Stimulated activated CD4-positive, alpha-beta T cell treated with anti-CD3 and anti-CD28 coated beads, Interleukin-1b, Interleukin-23, amount 100 ng/mL, for 24 hours (primary cell): ENCODE results near the gene TMEM54.

Experiments used
- DNase-seq, 4 experiments: peaks; one replicate each; pipeline ENCODE4 v3.0.0-alpha.2; 2020; ENCODE audit warnings: low read depth in 4 of 4, low spot score in 1 of 4

The TMEM54 gene

DNA sequence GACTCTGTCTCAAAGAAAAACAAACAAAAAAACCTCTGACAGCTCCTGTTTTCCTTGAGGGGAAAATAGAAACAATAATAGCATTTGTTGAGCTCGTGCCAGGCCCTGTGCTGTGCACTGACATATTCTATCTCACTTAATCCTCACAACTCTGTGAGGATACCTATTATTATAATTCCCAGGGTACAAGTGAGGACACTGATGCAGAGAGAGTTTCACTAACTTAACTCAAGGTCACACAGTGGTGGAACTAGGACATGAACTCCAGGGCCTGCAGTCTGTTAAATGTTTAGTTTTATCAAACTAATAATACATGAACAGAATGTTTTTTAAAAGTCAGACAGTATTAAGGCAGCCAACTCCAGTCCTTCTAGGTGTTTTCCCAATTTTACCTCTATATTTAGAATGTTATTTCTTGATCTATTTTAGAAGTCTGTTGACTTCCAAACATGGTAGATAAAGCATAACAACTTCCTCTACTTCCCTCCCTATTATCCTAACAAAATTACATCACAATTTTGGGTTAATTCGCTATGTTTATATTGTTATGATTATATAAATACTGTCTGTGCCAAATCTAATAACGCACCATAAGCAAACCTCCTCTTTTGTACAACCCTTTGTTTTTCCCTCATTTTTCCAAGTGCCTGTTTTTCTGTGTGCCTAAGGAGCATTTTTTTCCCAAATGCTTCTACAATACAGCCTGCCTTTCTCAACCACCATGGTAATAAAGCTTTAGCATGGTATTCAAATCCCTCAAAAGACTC lies 35.4 kb downstream of the TMEM54 start:
- DNase-seq: no peak

DNA sequence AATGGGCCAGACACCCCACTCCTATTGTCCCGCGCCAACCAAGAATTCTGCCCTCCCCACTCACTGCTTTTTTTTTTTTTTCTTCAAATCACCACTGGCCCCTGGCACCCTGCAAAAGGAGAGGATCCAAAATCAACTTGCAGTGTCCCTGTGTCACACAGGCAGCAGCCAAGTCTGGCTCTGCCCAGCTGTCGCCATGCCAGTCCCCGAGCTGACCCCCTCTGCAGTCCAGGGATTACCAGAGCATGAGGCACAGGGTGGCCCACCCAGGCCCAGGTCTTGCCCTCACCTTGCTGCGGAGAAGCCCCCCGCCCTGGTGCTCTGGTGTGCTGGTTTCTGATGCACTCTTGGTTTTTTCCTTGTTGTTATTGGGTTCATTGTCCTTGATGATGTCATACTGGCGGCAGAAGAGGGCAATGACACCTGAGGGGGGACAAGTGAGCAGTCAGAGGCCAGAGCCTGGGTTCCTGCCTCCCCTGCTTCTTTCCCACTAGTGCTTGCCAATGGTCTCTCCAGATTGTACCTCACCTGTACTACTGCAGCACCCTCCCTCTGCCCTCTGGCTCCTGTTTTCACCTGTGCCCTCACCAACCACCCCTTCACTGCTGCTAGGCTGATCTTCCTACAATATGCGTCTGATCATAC lies 36.7 kb downstream of the TMEM54 start:
- DNase-seq: no peak

DNA sequence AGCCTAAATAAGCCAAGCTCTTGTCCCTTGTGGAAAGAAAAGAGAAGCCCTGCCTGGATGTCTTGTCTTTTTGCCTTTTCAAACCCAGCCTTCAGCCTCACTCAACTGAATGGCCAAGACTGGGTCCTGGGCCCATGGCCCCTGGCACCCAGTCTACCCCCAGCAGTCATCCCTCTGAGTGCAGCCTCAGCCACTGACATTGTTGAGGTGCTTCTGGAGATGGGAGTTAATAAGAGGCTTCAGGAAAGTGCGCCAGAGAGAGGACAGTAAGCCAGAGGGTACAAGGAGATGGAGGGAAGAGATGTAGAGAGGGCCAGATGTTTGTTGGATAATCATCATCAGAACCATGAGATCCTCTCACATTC lies 37.3 kb downstream of the TMEM54 start:
- no peak for DNase-seq

- DNase-seq: no peak
Observed at GRCh38 chr1:32863218-32863880, 37.8 kb downstream of the TMEM54 start.

- DNase-seq: no peak
Observed at GRCh38 chr1:32861904-32862695, 39.1 kb downstream of the TMEM54 start.

- DNase-seq: no peak
Observed at GRCh38 chr1:32860566-32860965, 40.6 kb downstream of the TMEM54 start.

DNA sequence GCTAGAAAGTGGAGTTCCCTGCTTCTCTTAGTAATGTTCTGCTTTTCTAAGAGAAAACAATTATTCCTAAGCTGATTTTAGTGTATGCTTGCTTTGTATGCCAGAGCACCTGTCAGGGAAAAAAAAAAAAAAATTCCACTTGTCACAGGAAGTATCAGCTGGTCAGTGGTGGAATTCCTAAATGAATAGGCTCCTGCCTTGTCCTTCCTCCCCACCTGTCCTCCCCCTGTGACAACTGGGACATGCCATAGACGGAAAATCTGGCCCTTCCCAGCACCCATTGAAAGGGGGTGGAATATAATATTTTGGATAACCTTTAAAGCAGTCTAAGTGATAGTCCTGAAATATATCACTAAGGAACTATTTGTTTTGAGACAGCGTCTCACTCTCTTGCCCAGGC lies 41.3 kb downstream of the TMEM54 start:
- DNase-seq: no peak

- DNase-seq: no peak
Observed at GRCh38 chr1:32858791-32859190, 42.4 kb downstream of the TMEM54 start.

- no peak for DNase-seq
Observed at GRCh38 chr1:32858136-32858535, 43.1 kb downstream of the TMEM54 start.

GRCh38 chr1:32855861-32856617 lies 45.1 kb downstream of the TMEM54 start:
- DNase-seq: no peak

- no peak for DNase-seq
Observed at GRCh38 chr1:32848354-32849063, 52.7 kb downstream of the TMEM54 start.
